HepG2 (cell line): ENCODE results near the gene PPIL6. TPM values are rescaled to one million over a fixed set of nuclear protein-coding genes. Genes with fewer than 3 reads are reported as not detected.

Experiments
- ATAC-seq: fragments of 200-7000 bp; cut with Tn5 transposase; 3 replicates; pipeline ENCODE4 v1.9.1; 2020; ENCODE audit warnings: mild to moderate bottlenecking, moderate library complexity
- BruUV-seq: library from RNA; stranded (reverse); fragments of 400-500 nt; replicated peaks from 2 replicates; lab custom pipeline; 2021; lab: Mats Ljungman, UMichigan
- CTCF ChIA-PET: fragments of 300-600 bp; formaldehyde crosslinking; extraction: SDS; loops from one replicate; lab custom pipeline; 2021; ENCODE audit warnings: low total read pairs, inconsistent platforms, low intra/inter-chr PET ratio; lab: Yijun Ruan, JAX
- POLR2A ChIA-PET: fragments of 350-600 bp; sonication (Branson Sonifier 250); formaldehyde crosslinking; loops from one replicate; lab custom pipeline; 2020; ENCODE audit warnings: antibody characterized with exemption, inconsistent platforms; lab: Yijun Ruan, JAX
- DNase-seq: peaks from one replicate; pipeline ENCODE4 v3.0.0-alpha.2; 2015; ENCODE audit warnings: low spot score
- FAIRE-seq: peaks from 3 replicates; lab custom pipeline; 2011; peaks lifted over from hg19 to GRCh38; lab: Jason Lieb, UNC
- H2AFZ ChIP-seq: one replicate; pipeline ENCODE4 v1.6.1; 2011; ENCODE audit warnings: low read length, inconsistent platforms
- H3K27ac ChIP-seq: fragments of 300-600 bp; 3 replicates; pipeline ENCODE4 v1.8.0; 2011; ENCODE audit warnings: mixed run types, mild to moderate bottlenecking, mixed read lengths, low read length, inconsistent platforms; ENCODE audit not compliant: insufficient read depth; ENCODE audit errors: extremely low read length
- H3K27me3 ChIP-seq, 2 experiments: fragments of 200-600 bp in 1 of 2; 2 replicates in 1 of 2; 3 replicates in 1 of 2; pipeline versions ENCODE4 v1.6.0 to v1.8.0; 2011; ENCODE audit warnings: low read length in 2 of 2, mild to moderate bottlenecking in 2 of 2, moderate library complexity in 2 of 2, inconsistent platforms in 1 of 2; ENCODE audit not compliant: insufficient read depth in 2 of 2, control insufficient read depth in 1 of 2
- H3K36me3 ChIP-seq, 2 experiments: fragments of 200-600 bp in 1 of 2; replicated peaks in 1 of 2; 2 replicates in 1 of 2; 3 replicates in 1 of 2; pipeline versions ENCODE4 v1.5.1 to v1.8.0; 2011; ENCODE audit warnings: low read length in 2 of 2, inconsistent platforms in 1 of 2; ENCODE audit not compliant: insufficient read depth in 2 of 2, control insufficient read depth in 1 of 2
- H3K4me1 ChIP-seq: 2 replicates; pipeline ENCODE4 v1.5.1; 2012; ENCODE audit warnings: low read length, inconsistent platforms; ENCODE audit not compliant: insufficient read depth
- H3K4me2 ChIP-seq: 2 replicates; pipeline ENCODE4 v1.6.0; 2011; ENCODE audit warnings: low read depth, low read length, inconsistent platforms
- H3K4me3 ChIP-seq, 3 experiments: fragments of 200-600 bp in 1 of 3; sonication (generic), shearing (Covaris generic) in 1 of 3; replicated peaks in 1 of 3; 2 replicates each; pipeline ENCODE4 v1.5.1; 2011 to 2016; ENCODE audit warnings: low read length in 3 of 3, inconsistent platforms in 2 of 3, low read depth in 2 of 3, mild to moderate bottlenecking in 2 of 3, control low read depth in 1 of 3, mixed read lengths in 1 of 3; ENCODE audit not compliant: insufficient read depth in 1 of 3
- H3K79me2 ChIP-seq: one replicate; pipeline ENCODE4 v1.6.1; 2011; ENCODE audit warnings: low read length, inconsistent platforms; ENCODE audit not compliant: insufficient read depth
- H3K9ac ChIP-seq: 2 replicates; pipeline ENCODE4 v1.6.0; 2011; ENCODE audit warnings: mild to moderate bottlenecking, low read depth, low read length, inconsistent platforms; ENCODE audit not compliant: insufficient read depth
- H3K9me3 ChIP-seq: 2 replicates; pipeline ENCODE4 v1.5.1; 2012; ENCODE audit warnings: mild to moderate bottlenecking, low read length
- H4K20me1 ChIP-seq: 2 replicates; pipeline ENCODE4 v1.6.0; 2011; ENCODE audit warnings: inconsistent platforms, mild to moderate bottlenecking, low read length, moderate library complexity; ENCODE audit not compliant: insufficient read depth
- ELF1 ChIP-seq: sonication (generic); formaldehyde crosslinking; IDR thresholded peaks from 2 replicates; pipeline ENCODE4 v1.4.0; 2020; ENCODE audit warnings: missing genetic modification reagents
- GTF2F1 ChIP-seq: fragments of 150-350 bp; IDR thresholded peaks from 2 replicates; pipeline ENCODE4 v1.6.1; 2014; ENCODE audit warnings: low read length
- MED13 ChIP-seq: sonication (generic); formaldehyde crosslinking; IDR thresholded peaks from 2 replicates; pipeline ENCODE4 v1.5.0; 2020; ENCODE audit warnings: missing genetic modification reagents
- NR1H2 ChIP-seq: sonication (generic); formaldehyde crosslinking; IDR thresholded peaks from 2 replicates; pipeline ENCODE4 v1.8.1; 2022; ENCODE audit warnings: low read depth, missing genetic modification reagents, borderline replicate concordance
- PHF20 ChIP-seq: sonication (generic); formaldehyde crosslinking; IDR thresholded peaks from 2 replicates; pipeline ENCODE4 v1.5.0; 2020; ENCODE audit warnings: mild to moderate bottlenecking, missing genetic modification reagents
- POLR2A ChIP-seq, 2 experiments: IDR thresholded peaks; 2 replicates each; pipeline ENCODE4 v1.6.1; 2011; ENCODE audit warnings: low read depth in 2 of 2, low read length in 2 of 2, mild to moderate bottlenecking in 1 of 2, moderate library complexity in 1 of 2; ENCODE audit not compliant: insufficient read depth in 1 of 2
- RBAK ChIP-seq: sonication (generic); formaldehyde crosslinking; IDR thresholded peaks from 2 replicates; pipeline ENCODE4 v1.5.1; 2020; ENCODE audit warnings: mild to moderate bottlenecking, missing genetic modification reagents
- SIN3A ChIP-seq: IDR thresholded peaks from 2 replicates; pipeline ENCODE4 v1.6.1; 2011; ENCODE audit warnings: low read depth, mild to moderate bottlenecking, control low read depth, low read length, borderline replicate concordance
- ZBTB43 ChIP-seq: sonication (generic); formaldehyde crosslinking; conservative IDR thresholded peaks from 2 replicates; pipeline ENCODE4 v1.4.0; 2020; ENCODE audit warnings: missing genetic modification reagents
- ZEB1 ChIP-seq: IDR thresholded peaks from 2 replicates; pipeline ENCODE4 v1.6.1; 2012; ENCODE audit warnings: mild to moderate bottlenecking, low read depth, inconsistent platforms; ENCODE audit not compliant: insufficient replicate concordance
- ZMAT3 ChIP-seq: sonication (generic); formaldehyde crosslinking; conservative IDR thresholded peaks from 2 replicates; pipeline ENCODE4 v1.7.0; 2021; ENCODE audit warnings: missing genetic modification reagents
- ZMYM3 ChIP-seq: sonication (generic); formaldehyde crosslinking; IDR thresholded peaks from 2 replicates; pipeline ENCODE4 v1.5.1; 2020; ENCODE audit warnings: mild to moderate bottlenecking, missing genetic modification reagents
- ZNF335 ChIP-seq: sonication (generic); formaldehyde crosslinking; IDR thresholded peaks from 2 replicates; pipeline ENCODE4 v1.4.0; 2020; ENCODE audit warnings: missing genetic modification reagents
- ZNF639 ChIP-seq: conservative IDR thresholded peaks from 2 replicates; pipeline ENCODE4 v1.6.1; 2018; ENCODE audit warnings: missing genetic modification reagents
- ZNF678 ChIP-seq: sonication (generic); formaldehyde crosslinking; IDR thresholded peaks from 2 replicates; pipeline ENCODE4 v1.4.0; 2020; ENCODE audit warnings: mild to moderate bottlenecking, missing genetic modification reagents
- ZNF782 ChIP-seq: sonication (generic); formaldehyde crosslinking; IDR thresholded peaks from 2 replicates; pipeline ENCODE4 v1.4.0; 2020; ENCODE audit warnings: missing genetic modification reagents, mild to moderate bottlenecking, borderline replicate concordance
- WGBS: methylation state at CpG from one replicate; pipeline ENCODE4 v1.1.6; 2017; ENCODE audit warnings: low lambda C conversion rate; 5-methylcytosine and 5-hydroxymethylcytosine counted together
- in situ Hi-C: cut with HindIII; loops from 2 replicates; pipeline ENCODE4 v1.10.0; 2017; ENCODE audit warnings: low pct_unique_long_range_greater_than_20kb; ENCODE audit not compliant: extremely low pct_ligation_motif_present
- intact Hi-C: fragments of 100-400 bp; cut with micrococcal nuclease; formaldehyde crosslinking; loops from one replicate; pipeline ENCODE4 v1.10.0; 2022; ENCODE audit not compliant: unreplicated experiment
- polyA plus RNA-seq, 8 experiments: library from polyadenylated mRNA; depleted of rRNA in 3 of 8; stranded (reverse) in 7 of 8; unstranded in 1 of 8; fragments of >200 nt; fragmentation: Illumina TruSeq in 4 of 8; extraction: Trizol in 4 of 8; gene quantifications; 2 replicates each; pipeline versions ENCODE4 v1.2.1 to v1.2.3, GENCODE V29; 2011 to 2016; ENCODE audit warnings: low read depth in 4 of 8, missing spikeins in 1 of 8, mixed read lengths in 1 of 8; ENCODE audit not compliant: insufficient read depth in 1 of 8
- total RNA-seq, 5 experiments: library from RNA; depleted of rRNA; stranded (reverse); fragments of >200 nt; fragmentation: Illumina TruSeq; extraction: Trizol; gene quantifications; 2 replicates each; pipeline ENCODE4 v1.2.3, GENCODE V29; 2016; ENCODE audit warnings: low read depth in 1 of 5

Gene PPIL6
- total and polyA plus RNA-seq, 2 of the 13 experiments (the other 11 are each of a cell fraction or from before 2014, with no cell fraction given): 0.22 to 0.46 TPM

GRCh38 chr6:109374326-109374892 is 66.0 kb downstream of the PPIL6 start (continued):
- TF ChIP-seq ZNF639 (CRISPR knock-in tag) (no peak), SIN3A (no peak), RBAK (CRISPR knock-in tag) (no peak)

- no peak overlapping the region for H3K27ac ChIP-seq
- peaks cover 21% of the 10 kb centered on the region for H4K20me1 ChIP-seq
- FAIRE-seq (no peak), DNase-seq (no peak), ATAC-seq (no peak)
- ChIA-PET CTCF (no interaction called here), POLR2A (interaction anchor here (2.7 kb wide), 1 partner anchor 10 kb away, joined by 11 read pairs; the partner anchor contains the start of gene CD164)
- H3K36me3 ChIP-seq: peaks cover 19 to 87% of the 10 kb centered on the region in 2 experiments
- H3K79me2 ChIP-seq: peaks cover 35% of the 10 kb centered on the region
- no TSS peak for BruUV-seq
- H3K4me2 ChIP-seq: no peak overlapping the region
- in situ Hi-C loops: no loop called here
- H3K9me3 ChIP-seq: no peaks in the 10 kb centered on the region
- H3K27me3 ChIP-seq: no peaks in the 10 kb centered on the region
- no peak overlapping the region for H3K9ac ChIP-seq
- no peak overlapping the region for H3K4me3 ChIP-seq
- intact Hi-C loops: no loop called here
- H3K4me1 ChIP-seq: peaks cover 10% of the 10 kb centered on the region
- H2AFZ ChIP-seq: no peak overlapping the region
- 99% methylated on average over 4 of the region's 4 CpGs for WGBS
- TF ChIP-seq ZNF782 (CRISPR knock-in tag): no peak
- TF ChIP-seq MED13: no peak
- TF ChIP-seq POLR2A (IDR thresholded peaks at IDR 0.05; ENCODE audit: insufficient read depth in 1 of 2, low read depth in 2 of 2, low read length in 2 of 2): no peak
- TF ChIP-seq PHF20: no peak
- no peak for TF ChIP-seq ZEB1
- TF ChIP-seq ZBTB43 (CRISPR knock-in tag): no peak
- TF ChIP-seq ZMAT3 (CRISPR knock-in tag): no peak
- TF ChIP-seq ZNF335 (CRISPR knock-in tag): no peak
- no peak for TF ChIP-seq GTF2F1
- no peak for TF ChIP-seq ELF1 (CRISPR knock-in tag)
- no peak for TF ChIP-seq ZNF678 (CRISPR knock-in tag)
- no peak for TF ChIP-seq ZMYM3
- TF ChIP-seq NR1H2: no peak
Observed at GRCh38 chr6:109373762-109374161, 66.7 kb downstream of the PPIL6 start.
